Ovary (tissue), 9 donors: Measurements from ENCODE around the gene ZSCAN18. TPM values are rescaled to one million over a fixed set of nuclear protein-coding genes. Genes with fewer than 3 reads are reported as not detected.

ENCODE experiments used
- DNase-seq, 5 donors: peaks; one replicate each; pipeline ENCODE4 v3.0.0-alpha.2; 2019 to 2020
- H3K27ac ChIP-seq, 2 donors: fragments of 200-600 bp; one replicate each; pipeline versions ENCODE4 v1.5.1 to v1.8.0; 2019 to 2022
- H3K27me3 ChIP-seq: fragments of 200-600 bp; one replicate; pipeline ENCODE4 v1.8.0; 2022
- H3K36me3 ChIP-seq: fragments of 200-600 bp; sonication (generic); one replicate; pipeline ENCODE4 v1.5.1; 2019
- H3K4me1 ChIP-seq: one replicate; pipeline ENCODE4 v1.8.1; 2013; ENCODE audit warnings: mild to moderate bottlenecking, moderate library complexity; ENCODE audit not compliant: insufficient read depth
- H3K4me3 ChIP-seq: fragments of 200-600 bp; sonication (generic); one replicate; pipeline ENCODE4 v1.5.1; 2017
- H3K9me3 ChIP-seq, 2 donors: fragments of 200-600 bp in 1 of 2; sonication (generic) in 1 of 2; one replicate each; pipeline versions ENCODE4 v1.5.1 to v1.8.1; 2013 to 2019; ENCODE audit warnings: mild to moderate bottlenecking in 1 of 2, moderate library complexity in 1 of 2
- CTCF ChIP-seq, 3 donors: fragments of 450-650 bp in 2 of 3; fragments of 200-600 bp in 1 of 3; IDR thresholded peaks; one replicate each; pipeline versions ENCODE4 v1.5.1 to v1.8.0; 2016 to 2022; ENCODE audit warnings: antibody characterized with exemption in 3 of 3, mild to moderate bottlenecking in 1 of 3
- EP300 ChIP-seq: sonication (generic); formaldehyde crosslinking; IDR thresholded peaks from one replicate; pipeline ENCODE4 v1.6.1; 2017; ENCODE audit warnings: antibody characterized with exemption
- POLR2A ChIP-seq: fragments of 450-650 bp; IDR thresholded peaks from one replicate; pipeline ENCODE4 v1.6.1; 2017; ENCODE audit warnings: antibody characterized with exemption, mild to moderate bottlenecking, moderate library complexity
- WGBS, 3 donors: extraction: QIAGEN DNeasy Blood & Tissue Kit in 1 of 3; methylation state at CpG; one replicate each; pipeline versions ENCODE4 v1.1.5 to v1.1.7; 2013 to 2017; 5-methylcytosine and 5-hydroxymethylcytosine counted together
- intact Hi-C, 4 donors: fragments of 100-400 bp; cut with DNase I; formaldehyde crosslinking; loops; one replicate each; pipeline versions ENCODE4 v1.11.0 to v1.15.1; 2022 to 2023
- polyA plus RNA-seq, 2 donors: library from polyadenylated mRNA; stranded (reverse); fragments of 200-250 nt in 1 of 2; fragments of 350-450 nt in 1 of 2; fragmentation: Illumina TruSeq in 1 of 2; extraction: RNeasy Lipid Tissue Mini Kit (QIAGEN cat#74804) in 1 of 2; gene quantifications; one replicate each; pipeline ENCODE4 v1.2.3, GENCODE V29; 2013 to 2014
- total RNA-seq, 7 donors: library from RNA; depleted of rRNA in 2 of 7; stranded (reverse); fragments of >200 nt in 2 of 7; fragmentation: NEBNext Ultra II Directional in 3 of 7; extraction: Animal tissue kit (Norgen Biotek cat#: 25700) in 3 of 7; gene quantifications; one replicate each; pipeline versions ENCODE4 v1.1.0 to v1.2.4, GENCODE V29; 2016 to 2023
- donor health status: DM: no; HTN: no; CAD: no; lungs with moderate emphysema.
- donor health status: DM: no; HTN: no; CAD: no.
- donor health status: Bipolar disorder and iron deficiency.
- donor health status: DM: yes; HTN: yes; CAD: no.
- donor health status: DM: no; HTN: no; CAD: no.
- donor health status: DM: yes; HTN: yes; CAD: no.

Gene ZSCAN18
- total and polyA plus RNA-seq, 9 donors, result 32.1 to 144 (median 117) TPM

- no peaks in the 10 kb centered on the region for H3K27me3 ChIP-seq
- DNase-seq, result no peak
- no peak overlapping the region for H3K4me3 ChIP-seq
- H3K9me3 ChIP-seq, result peaks cover 0 to 35% of the 10 kb centered on the region in 2 donors
- no peaks in the 10 kb centered on the region for H3K4me1 ChIP-seq
- H3K36me3 ChIP-seq, result peaks cover 3% of the 10 kb centered on the region
- intact Hi-C loops, result no loop called here
- H3K27ac ChIP-seq, result no peak overlapping the region
- WGBS, 3 donors, result 85 to 89% (median 86%) methylated on average over 11 of the region's 11 CpGs
- TF ChIP-seq POLR2A, result no peak
- no peak for TF ChIP-seq CTCF (IDR thresholded peaks at IDR 0.05)
- TF ChIP-seq EP300, result no peak
Observed at GRCh38 chr19:58091251-58091995, 6.6 kb downstream of the ZSCAN18 start.

DNA sequence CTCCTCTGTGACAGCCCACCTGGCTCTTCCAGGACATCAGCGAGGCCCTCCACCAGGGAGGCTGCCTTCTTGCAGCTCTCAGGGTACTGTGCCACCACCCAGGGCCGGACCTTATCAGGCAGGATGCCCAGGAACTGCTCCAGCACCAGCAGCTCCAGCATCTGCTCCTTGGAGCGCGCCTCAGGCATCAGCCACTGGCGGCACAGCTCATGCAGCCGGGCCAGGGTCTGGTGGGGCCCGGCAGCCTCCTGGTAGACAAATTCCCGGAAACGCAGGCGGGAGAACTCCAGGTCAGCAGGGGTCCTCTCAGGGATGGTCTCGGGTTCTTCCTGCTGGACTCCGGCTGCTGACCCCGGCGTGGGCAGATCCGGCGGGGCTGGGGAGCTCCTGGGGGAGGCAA lies 8.2 kb downstream of the ZSCAN18 start:
- Histone ChIP-seq H3K4me1 (no peaks in the 10 kb centered on the region), H3K36me3 (peaks cover 3% of the 10 kb centered on the region), H3K9me3 (peaks cover 0 to 50% of the 10 kb centered on the region in 2 donors), H3K27ac (no peak overlapping the region), H3K27me3 (no peaks in the 10 kb centered on the region), H3K4me3 (no peak overlapping the region)
- intact Hi-C loops, result loop anchor here in 1 of 4 donors (5.0 kb wide), 1 partner anchor 98 kb away; no protein-coding TSS in a partner anchor
- no peak for DNase-seq
- WGBS, 3 donors, result 93 to 97% (median 96%) methylated on average over 16 of the region's 16 CpGs
- no peak for TF ChIP-seq CTCF (IDR thresholded peaks at IDR 0.05)
- no peak for TF ChIP-seq POLR2A
- no peak for TF ChIP-seq EP300

DNA sequence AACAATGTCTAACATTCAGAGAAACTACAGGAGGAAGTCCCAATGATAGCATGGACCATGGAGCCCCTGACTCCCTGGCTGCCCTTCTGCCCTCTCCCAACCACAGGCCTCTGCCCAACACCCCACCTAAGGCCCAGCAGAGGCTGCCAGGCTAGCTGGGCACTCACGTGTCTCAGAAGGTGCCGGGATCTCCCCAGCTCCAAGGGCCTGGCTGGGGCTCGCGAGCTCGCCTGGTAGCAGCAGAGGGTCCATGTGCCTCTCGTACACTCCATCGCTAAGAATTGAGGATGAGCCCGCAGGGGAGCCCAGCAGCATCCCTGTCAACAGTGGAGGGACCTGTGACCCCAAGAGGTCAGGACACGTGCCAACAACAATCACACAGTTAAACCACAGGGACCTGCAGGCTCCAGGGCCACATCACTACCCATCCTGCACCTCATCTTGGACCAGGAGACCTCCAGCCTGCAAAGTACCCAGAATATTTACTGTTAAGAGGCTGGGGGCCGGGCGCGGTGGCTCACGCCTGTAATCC lies 9.4 kb downstream of the ZSCAN18 start:
- TF ChIP-seq EP300 (no peak), POLR2A (no peak), CTCF (IDR thresholded peaks at IDR 0.05) (no peak)
- peaks cover 8% of the 10 kb centered on the region for H3K36me3 ChIP-seq

GRCh38 chr19:58086825-58087710 lies 11.0 kb downstream of the ZSCAN18 start:
- Histone ChIP-seq H3K4me3 (no peak overlapping the region), H3K4me1 (no peaks in the 10 kb centered on the region), H3K9me3 (peaks cover 3 to 72% of the 10 kb centered on the region in 2 donors), H3K36me3 (peaks cover 8% of the 10 kb centered on the region), H3K27ac (no peak overlapping the region), H3K27me3 (no peaks in the 10 kb centered on the region)
- no peak for TF ChIP-seq CTCF (IDR thresholded peaks at IDR 0.05)
- intact Hi-C loops, result loop anchor here in 1 of 4 donors (5.0 kb wide), 1 partner anchor 95 kb away; no protein-coding TSS in a partner anchor
- DNase-seq, result no peak
- 93 to 95% (median 95%) methylated on average over 23 of the region's 23 CpGs for WGBS, 3 donors

More for the DNA sequence above, 9.4 kb downstream of the ZSCAN18 start:
- H3K9me3 ChIP-seq, result peaks cover 3 to 63% of the 10 kb centered on the region in 2 donors
- no peak for DNase-seq
- H3K27ac ChIP-seq, result no peak overlapping the region
- intact Hi-C loops, result loop anchor here in 1 of 4 donors (5.0 kb wide), 1 partner anchor 96 kb away; no protein-coding TSS in a partner anchor
- no peaks in the 10 kb centered on the region for H3K27me3 ChIP-seq
- WGBS, 3 donors, result 95 to 98% (median 97%) methylated on average over 13 of the region's 13 CpGs
- no peak overlapping the region for H3K4me3 ChIP-seq
- H3K4me1 ChIP-seq, result no peaks in the 10 kb centered on the region
